HG03354 (cell line): ENCODE measurements around the gene NPAS1.
"Not testable (repeated sequence)": the region's sequence is repeated elsewhere in the genome, so short reads cannot be mapped to it uniquely, and the experiment has no call there.

ENCODE experiments used
- ATAC-seq: cut with Tn5 transposase; IDR thresholded peaks from one replicate; pipeline ENCODE4 v1.9.1; 2021; ENCODE audit warnings: mild to moderate bottlenecking; ENCODE audit not compliant: unreplicated experiment, poor library complexity, severe bottlenecking

The NPAS1 gene

DNA sequence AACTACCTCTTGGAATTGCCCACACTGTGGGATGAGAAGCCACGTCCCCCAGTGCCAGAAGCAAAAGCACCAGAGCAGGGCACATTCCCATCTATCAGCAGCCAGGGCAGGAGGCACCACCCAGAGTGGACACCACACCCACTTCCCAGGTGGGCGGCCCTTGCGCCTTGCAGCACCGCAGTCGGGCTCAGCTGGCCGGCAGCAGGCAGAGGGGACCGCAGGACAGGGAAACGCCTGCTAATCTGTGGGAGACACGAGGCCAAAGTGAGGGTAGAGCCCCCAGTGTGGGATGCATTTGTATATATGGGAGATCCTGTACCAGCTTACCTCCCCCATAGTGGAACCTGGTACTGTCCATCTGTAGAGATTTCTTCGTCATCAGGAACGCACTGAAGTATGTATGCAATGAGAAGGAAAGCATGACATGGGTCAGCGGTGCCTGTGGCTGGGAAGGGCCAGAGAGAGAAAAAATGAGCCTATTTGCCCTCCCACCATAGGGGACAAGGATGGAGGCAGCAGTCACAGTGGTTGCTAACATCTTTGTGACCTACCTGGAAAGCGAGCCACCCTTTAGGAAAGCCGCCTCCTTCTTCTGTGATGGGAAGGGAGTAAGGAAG is 30.9 kb upstream of the NPAS1 start:
- no peak for ATAC-seq

DNA sequence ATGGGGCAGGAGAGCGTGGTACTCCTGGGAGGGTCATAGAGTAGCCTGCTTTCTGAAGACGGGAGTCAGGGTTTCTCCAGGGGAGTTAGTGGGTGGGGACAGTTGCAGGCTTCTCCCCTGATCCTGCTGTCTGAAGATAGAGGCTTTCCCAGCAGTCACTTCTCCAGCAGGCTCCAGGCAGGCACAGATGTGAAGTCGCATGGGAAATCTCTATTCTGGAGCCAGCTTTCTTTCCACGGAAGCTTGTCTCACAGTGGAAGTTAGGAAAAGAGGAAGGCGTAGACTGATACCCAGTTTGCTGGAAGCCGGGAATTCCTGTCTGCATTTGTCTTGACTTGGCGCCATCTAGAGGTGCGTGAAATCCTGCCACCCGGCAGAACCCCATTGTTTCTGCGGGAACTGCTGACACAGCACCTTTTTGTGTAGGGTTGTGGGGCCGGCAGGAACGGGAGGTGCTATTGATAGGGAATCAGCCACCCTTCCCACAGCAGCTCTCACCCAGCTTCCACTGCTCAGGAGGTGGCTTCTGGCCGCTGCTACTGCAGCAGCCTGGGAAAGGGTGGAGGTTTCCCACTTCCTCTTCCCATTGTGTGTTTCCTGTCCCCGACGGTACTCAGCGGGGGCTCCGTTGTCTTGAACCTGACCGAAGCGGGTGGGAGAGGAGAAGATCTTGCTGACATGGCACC is 28.5 kb upstream of the NPAS1 start:
- no peak for ATAC-seq

DNA sequence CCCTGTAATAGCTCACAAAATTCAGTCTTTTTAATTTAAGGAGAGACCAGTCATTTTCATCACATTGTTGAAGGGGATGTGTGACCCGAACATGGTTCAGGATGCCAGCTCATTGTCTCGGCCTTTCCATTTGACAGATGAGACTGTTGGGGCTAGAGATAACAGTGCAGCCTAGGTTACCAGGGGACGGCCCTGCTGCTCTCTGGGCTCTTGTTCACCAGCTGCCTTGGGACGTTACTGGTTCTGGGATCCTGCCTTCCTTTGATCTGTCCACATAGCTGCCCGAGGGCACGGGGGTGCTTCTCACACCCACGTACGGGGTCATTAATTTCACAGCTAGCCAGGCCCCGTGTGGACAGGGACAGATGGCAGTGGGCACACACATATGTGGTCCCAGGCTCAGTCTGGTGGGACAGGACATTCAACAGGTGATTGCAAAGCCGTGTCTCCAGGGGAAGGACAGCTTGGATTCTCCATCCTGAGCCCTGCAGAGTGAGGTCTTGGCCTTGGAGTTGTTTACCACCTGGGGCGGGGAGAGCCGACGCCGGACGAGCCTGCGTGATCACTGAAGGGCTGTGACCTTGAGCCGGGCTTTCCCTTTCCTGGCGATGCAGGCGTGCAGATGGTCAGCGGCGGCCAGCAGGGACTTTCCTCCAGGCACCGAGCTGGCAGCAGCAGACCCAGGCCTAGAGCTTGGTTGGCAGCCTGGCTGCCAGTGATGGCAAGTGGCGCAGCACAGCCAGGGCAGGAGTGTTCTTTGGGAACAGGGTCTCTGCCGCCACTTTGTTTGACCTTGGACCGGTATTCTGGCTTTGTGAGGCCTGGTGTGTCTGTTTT is 26.7 kb upstream of the NPAS1 start:
- ATAC-seq = no peak

DNA sequence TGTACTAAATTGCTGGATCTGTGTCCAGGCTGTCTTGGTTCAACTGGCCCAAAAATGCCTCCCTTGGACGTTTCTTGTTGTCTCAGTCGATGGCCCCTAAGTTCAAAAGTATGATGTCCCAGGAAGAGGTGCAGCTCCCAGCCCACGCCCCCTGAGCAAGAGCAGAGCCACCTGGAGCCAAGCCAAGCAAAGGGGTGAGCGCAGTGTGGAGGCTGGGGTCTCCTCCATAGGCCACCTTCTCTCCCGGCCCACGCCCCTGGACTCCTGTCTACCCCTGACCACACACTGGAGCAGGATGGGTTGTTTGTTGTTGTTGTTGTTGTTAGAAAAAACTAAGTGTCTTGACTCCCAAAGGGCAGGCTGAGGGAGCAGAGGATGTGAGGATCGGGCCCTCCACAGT is 26.0 kb upstream of the NPAS1 start:
- no peak for ATAC-seq

DNA sequence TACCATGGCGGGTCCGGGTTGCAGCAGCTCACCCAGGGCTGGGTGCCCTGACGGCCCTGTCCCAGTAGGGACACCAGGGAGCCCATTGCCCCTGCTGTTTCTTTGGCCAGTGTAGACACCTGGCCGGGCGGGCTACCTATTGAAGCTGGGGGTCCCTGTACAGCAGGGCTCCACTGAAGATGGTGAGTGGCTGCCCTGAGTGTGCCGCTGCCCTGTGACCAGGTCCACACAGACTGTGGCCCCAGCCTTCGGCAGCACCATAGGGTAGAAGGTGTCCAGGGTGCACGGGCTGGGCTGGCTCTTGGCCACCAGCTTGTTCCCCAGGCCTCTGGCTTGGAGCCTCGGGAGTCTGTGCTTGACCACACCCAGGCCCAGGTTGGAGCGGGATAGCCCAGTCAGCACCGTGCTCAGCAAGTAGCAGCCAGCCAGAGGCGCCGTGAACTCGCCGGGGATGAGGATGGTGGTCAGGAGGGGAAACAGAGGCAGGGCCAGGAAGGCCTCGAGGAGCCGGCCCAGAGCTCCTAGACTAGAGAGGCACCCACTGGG is 25.4 kb upstream of the NPAS1 start:
- ATAC-seq = no peak

DNA sequence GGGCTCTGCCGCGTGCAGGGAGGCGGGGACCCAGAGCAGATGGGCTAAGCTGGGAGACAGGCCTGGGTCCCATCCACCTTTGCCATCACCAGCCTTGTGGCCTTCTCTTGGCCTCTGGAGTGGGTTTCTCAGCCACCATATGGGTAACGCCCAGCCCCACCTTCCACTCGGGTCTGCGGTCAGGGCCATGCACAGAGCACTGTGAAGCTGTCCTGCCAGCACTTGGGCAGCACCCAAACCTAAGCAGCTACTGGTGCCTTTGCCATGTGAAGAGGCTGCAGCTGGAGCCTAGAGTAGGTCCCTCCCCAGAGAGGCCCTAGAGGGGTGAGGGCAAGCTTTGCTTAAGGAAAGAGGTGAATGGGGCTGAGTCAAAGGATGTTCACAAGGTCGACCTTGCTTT is 24.1 kb upstream of the NPAS1 start:
- ATAC-seq = no peak

DNA sequence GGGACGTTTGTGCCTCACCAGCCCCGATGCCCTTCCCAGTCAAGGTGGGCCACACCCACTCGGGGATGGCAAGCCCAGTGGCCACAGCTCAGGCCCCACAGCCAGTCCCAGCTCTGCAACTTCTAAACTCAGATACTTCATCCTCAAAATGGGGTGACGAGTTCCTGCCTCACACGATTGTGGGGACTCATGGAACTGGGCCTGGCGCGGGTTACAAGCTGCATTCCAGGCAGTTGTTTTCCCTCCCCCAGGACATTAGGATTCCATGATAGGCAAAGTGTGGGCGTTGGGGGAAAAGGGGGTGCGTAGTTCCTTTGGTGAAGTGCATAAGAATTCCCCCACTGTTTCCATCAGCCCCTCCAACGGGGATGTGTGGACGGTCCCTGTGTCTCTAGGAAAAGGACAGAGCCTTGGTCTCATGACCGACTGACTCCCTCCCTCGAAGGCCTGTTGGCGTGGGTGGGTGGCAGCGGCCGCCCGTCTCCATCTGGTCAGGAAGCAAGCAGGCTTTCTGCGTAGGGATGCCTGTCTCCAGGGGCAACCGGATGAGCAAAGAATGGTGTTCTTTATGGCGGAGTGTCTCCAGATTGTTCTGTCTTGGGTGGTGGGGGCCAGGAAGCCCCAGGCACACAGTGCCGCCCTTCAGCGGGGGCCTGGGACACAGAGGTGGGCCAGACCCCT is 21.1 kb upstream of the NPAS1 start:
- no peak for ATAC-seq

DNA sequence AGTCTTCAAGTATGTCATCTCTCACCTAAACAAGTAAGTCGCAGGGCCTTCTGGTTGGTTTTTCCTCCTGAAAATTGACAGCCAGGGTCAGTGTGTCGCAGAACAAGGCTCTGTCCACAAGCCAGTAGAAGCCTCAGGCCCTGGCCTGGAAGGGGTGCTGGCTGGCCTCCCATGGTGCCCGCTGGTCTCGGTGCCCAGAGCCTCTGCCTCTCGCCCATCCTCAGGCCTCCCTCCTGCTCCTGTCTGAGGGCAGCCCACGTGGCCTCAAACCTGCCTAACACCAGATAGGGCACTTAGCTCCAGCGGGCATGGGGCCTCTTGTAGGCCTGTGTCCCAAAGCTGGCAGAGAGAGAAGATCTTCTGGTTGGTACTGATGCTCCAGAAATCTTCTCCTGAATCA is 20.3 kb upstream of the NPAS1 start:
- ATAC-seq = no peak

DNA sequence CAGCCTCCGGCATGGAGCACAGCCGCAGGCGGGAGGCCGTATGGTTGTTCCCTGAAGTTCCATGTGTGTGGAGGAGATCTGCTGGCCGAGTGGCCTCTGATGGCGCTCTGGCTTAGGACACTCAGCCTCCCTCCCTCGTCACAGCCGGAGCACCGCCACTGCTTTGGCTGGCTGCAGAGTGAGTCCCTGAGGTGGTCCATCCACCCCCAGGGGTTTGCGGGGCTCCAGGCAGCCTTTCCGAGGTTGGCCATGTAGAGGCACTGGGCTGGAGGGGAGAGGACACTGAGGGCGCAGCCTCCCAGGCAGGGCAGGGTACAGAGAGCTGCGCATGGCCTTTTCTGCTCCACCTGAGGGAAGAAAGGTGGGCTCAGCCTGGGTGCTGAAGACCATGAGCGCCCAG is 19.8 kb upstream of the NPAS1 start:
- no peak for ATAC-seq

DNA sequence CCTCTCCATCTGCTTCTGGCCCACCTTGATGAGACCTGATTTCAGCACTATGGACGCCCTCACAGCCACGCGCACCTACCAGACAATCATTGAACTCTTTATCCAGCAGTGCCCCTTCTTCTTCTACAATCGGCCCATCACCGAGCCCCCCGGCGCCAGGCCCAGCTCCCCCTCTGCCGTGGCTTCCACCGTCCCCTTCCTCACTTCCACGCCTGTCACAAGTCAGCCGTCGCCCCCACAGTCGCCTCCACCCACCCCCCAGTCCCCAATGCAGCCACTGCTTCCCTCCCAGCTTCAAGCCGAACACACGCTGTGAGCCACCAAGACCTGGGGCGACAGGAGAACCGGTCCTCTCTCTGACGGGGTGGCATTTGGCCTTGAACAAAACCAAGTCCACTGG is 19.3 kb upstream of the NPAS1 start:
- no peak for ATAC-seq

DNA sequence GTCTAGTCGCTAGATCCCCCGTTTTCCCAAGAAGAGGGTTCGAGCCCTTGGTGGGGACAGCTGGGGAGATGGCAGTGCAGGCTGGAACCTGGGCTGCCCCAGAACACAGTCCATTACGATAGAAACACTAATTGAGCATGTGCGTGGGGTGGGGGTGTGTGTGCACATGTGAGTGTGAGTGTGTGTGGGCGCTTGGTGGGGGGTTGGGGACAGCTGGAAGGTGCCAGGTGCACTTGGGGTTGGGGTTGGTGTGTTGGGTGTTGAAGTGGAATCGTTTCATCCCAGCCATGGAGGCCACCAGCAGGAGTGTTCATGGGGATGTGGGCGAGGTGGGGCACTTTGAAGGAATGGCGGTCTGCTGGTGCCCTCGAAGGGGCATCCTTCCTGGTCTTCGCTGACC is 18.1 kb upstream of the NPAS1 start:
- no peak for ATAC-seq

DNA sequence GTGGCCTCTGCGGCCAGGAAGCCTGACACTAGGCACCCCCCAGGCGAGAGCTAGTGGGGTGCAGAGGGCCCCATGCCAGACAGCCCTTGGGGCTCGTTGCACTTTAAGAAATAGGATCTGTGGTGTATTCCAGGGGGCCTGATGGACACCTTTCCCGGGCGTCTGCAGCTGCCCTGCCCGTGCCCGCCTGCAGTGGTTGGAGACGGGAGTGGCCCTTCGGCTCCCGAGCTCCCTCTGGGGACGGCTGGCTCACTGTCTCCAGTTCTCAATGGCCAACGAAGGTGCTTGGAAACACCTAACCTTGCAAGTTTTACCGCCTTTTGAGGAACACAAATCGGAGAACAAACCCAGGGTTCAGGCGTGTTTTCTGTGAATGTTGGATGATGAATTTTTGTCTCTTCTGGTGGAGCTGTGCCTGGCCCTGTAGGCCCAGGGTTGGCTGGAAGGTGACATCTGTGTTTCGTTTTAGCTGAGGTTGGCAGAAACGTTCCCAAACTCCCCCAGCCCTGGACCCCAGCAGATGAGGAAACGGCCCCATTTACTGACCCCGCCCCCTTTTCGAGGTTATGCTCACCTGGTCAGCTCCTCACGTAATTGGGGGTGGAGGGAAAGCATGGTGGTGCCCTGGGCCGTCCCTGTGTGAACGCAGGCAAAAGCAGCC is 17.4 kb upstream of the NPAS1 start:
- no peak for ATAC-seq

DNA sequence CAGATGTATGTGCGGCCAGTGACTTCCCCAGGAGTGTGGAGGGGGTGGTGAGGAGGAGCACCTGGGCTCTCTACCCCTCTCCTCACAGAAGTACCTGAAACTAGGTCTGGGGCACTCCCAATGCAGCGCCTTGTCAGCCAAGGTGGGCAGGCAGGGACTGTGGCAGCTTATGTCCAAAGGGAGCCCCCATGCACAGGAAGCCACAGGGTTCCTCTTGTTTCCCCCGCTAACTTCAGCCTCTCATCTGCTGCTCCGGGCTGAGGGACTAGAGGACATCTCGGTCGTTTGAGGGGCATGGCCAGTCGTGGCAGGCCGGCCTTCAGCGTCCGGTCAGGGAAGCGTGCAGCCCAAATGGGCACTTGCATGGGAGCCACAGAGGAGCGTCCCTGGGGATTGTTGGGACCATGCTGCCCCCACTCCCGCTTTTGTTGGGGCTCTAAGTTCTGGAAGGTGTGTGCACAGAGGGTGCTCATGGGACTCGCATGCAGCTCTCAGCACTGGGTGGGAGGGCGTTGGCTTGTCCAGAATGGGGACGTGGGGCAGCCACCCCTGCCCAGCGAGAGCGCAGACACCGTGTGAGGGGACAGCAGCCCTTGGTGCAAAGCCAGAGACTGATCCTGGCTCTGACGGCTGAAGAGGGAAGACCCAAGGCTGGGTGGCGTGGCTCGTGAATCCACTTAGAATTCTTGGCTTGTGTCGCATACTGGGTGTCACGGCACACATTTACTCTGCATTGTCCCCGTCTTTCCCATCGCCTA is 16.6 kb upstream of the NPAS1 start:
- ATAC-seq = no peak

DNA sequence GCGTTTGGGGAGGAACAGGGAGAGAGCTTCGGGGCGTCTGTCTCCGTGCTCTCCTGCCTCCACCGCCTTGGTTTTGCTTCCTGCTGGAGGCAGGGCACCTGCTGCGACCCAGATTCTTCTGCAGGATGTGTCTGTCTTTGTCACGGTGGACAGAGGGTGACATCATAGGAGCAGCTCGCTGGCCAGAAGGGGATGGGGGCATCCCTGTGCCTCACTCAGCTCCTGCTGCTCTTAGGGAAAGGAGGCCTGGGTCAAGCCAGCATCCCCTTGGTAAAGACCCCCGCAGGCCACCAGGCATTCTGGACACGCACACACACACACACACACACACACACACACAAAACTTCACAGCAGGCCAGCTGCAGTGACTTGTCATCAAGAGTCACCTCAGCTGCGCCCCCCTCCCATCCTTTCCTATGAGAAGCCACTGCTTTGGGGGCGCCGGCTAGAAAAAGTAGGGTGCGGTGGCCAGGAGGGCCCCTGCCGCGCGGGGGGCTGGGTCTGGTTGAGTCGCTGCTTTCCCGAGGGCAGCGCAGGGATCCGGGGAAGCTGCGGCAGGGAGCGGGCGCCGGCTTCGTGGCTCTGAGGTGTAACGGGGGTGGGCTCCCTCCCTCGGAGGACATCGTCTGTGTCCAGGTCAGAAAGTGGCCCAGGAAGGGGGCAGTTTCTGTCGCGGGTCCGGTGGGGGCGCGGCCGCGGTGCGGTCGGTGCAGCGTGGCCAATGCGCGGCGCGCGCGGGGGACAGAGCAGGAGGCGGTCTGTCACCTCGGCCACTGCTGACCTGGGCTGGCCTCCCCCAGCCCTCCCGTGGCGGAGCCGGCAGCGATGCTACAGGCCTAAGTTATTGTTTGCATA is 15.8 kb upstream of the NPAS1 start:
- ATAC-seq = no peak

DNA sequence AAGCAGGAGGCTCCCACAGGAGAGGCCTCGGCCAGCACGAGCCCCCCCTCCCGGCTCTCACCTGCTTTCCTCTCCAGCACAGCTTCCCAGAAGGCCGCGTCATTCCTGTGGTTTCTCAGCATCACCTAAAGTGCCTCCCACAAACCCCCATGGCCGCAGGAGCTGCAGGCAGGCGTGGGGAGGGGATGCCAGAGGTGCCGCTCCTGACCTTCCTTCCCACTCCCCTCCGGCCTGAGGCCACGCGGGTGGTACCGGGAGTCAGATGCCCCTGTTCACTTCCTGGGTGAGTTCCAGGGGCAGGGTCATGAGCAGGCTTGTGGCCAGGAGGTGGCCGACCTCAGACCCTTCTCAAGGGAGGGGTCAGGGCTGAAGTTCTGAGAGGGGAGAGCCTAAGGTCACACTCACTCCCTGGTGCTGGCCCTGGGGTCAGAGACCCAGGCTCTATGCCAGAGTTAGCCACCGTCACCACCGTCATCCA is 14.4 kb upstream of the NPAS1 start:
- no peak for ATAC-seq

DNA sequence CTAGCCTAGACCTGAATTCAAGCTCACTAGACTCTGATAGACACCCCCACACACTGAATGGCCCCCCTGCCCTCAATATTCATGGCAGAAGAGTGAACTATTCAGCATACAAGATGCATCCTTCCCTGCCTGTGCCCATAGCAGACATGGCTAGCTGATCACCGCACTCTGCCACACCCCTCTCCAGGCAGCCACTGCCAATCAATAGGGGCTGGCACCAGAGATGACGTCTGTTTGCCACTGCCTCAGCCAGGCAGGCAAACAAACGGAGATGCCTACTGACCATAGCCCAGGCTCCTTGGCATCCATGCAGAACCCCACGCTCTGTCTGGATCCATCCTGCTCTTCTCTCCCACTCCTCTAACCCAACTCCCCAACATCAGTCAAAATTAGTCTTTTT is 13.8 kb upstream of the NPAS1 start:
- ATAC-seq = no peak

DNA sequence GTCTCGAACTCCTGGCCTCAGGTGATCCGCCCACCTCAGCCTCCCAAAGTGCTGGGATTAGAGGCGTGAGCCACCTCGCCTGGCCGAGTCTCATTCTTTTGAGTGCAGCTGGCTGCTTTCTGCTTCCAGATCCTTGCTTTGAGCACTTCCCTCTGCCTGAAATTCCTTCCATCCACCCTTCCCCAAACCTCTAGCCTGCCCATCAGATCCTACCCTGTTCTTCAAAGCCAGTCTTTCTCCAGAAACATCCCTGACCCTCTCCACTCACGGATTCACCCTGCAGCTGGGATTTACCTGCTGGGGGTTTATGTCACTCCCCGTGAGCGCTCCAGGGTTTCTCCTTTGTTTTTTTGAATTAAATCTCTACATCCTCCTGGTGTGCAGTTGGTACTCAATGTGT is 13.1 kb upstream of the NPAS1 start:
- ATAC-seq = no peak

DNA sequence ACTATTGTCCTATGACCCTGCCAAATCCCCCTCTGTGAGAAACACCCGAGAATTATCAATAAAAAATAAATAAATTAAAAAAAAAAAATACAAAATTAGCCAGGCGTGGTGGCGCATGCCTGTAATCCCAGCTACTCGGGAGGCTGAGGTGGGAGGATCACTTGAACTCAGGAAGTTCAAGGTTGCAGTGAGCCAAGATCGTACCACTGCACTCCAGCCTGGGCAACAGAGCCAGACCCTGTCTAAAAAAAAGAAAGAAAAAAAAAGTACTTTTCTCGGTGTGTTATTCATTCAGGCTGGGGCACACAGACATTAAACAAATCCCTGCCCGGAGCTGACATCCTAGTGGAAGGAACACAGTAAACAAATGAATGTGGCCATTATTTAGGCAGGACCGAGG is 9.1 kb upstream of the NPAS1 start:
- ATAC-seq = not testable (repeated sequence)
